NCI-H446 (cell line): ENCODE measurements around the gene FARP1.

ENCODE experiments used
- DNase-seq, 2 experiments: peaks; one replicate each; lab custom pipeline; 2025; lab: John Stamatoyannopoulos, UW

Gene FARP1

DNA sequence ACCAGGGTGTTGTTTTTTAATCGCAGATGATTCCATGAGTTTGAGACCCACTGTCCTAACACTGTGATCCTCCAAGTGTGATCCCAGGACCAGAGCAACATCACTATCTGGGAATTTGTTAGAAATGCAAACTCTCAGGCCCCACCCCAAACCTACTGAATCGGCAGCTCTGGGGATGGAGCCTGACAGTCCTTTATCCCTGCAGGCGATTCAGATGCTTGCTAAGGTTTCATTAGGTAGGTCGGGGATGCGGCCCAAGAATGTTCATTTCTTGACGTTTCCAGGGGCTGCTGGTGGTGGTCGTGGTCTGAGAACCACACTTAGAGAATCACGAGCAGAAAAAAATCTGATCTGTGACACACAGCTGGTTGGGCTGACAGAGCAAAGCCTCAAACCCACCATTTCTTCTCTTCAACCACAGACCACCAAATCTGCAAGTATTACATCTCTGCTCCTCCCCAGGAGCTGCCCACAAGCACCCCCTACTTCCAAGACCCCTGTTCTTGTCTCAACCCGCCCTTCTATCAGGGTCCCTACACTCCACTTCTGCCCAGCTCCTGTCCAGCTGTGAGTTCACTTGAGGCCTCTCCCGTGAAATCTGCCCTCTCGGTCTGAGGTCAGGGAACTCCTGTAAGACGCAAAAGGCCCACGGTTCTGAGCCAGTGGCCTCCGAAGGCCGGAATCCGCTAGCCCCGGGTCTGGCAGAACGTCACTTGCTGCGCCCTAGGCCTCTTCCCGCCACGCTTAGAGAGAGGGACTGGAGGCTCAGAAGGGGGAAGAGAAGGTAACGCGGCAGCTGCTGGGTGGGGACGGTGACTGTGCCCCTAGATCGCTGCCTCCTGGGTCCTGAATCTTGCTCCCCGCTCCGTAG is 1.1 kb upstream of the FARP1 start:
- no peak for DNase-seq

DNA sequence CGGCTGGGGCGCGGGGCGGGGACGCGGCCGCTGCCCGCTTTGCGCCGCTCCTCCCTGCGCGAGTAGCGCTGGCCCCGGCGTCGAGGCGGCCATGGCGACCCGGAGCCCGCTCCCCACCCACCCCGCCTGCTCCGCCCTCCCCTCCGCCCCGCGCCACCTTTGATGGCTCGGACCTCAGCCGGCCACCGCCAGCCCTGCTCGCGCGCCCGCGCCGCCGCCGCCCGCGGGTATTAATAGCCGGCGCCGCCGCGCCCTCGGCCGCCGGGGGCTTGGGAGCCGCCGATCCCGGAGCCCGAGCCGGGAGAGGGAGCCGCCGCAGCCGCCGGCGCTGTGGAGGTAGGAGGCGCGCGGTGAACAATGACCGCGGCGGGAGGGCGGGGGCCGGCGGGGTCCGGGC is 261 bp downstream of the FARP1 start:
- DNase-seq: no peak

DNA sequence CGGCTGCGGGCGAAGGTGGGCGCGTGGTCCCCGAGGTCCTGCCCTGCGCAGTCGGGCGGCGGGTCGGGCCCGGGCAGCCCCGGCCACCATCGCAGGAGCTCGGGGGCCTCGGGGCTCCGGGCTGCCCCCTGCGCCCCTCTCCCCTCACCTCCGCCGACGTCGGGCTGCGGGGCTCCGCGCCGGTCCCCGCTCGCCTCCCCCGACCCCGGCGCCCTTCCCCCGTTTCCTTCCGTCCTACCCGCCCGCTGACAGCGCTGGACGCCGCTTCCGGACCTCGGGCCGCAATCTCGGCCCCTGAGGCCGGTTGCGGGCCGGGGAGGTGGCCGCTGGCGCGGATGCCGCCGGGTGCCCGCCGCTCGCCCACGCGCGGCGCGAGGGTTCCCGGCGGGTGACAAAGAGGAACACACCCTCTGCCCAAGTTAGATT is 720 bp downstream of the FARP1 start:
- DNase-seq: no peak

DNA sequence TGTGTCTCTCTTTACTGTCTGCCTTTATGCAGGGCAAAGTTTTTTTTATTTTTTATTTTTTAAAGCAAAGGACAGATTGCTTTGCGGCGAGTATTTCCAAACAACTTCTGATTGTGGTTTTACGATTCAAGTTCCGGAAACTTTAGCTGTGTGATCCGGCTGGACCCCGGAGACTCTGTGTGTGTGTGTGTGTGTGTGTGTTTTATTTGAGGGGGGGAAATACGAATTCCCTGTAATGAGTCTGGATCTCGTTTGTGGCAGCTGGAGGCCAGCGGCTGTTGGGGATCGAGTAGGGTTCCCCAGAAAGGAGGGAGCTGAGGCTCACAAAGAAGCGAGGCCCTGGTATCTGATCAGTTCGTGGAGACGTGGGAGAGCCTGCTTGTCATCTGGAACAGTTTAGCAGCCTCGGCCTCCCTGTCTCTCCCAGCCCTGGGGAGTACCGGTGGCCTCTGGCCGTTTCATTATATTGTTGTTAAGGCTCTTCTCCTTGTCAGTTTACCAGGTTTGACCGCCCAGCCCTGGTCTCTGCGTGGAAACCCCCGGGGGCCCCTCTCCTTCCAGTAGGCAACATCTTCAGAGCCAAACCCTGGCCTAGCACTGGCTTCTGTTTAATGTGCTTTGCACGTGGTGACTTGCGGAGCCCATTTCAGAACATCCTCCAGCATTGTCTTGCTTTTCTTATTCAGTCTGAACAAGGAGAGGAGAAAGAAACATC is 1.3 kb downstream of the FARP1 start:
- no peak for DNase-seq

GRCh38 chr13:98144801-98145350 is 2.0 kb downstream of the FARP1 start:
- peak in 1 of 2 experiments; percentile 4 for DNase-seq

- no peak for DNase-seq
Measured at GRCh38 chr13:98147521-98147920, 4.6 kb downstream of the FARP1 start.

DNA sequence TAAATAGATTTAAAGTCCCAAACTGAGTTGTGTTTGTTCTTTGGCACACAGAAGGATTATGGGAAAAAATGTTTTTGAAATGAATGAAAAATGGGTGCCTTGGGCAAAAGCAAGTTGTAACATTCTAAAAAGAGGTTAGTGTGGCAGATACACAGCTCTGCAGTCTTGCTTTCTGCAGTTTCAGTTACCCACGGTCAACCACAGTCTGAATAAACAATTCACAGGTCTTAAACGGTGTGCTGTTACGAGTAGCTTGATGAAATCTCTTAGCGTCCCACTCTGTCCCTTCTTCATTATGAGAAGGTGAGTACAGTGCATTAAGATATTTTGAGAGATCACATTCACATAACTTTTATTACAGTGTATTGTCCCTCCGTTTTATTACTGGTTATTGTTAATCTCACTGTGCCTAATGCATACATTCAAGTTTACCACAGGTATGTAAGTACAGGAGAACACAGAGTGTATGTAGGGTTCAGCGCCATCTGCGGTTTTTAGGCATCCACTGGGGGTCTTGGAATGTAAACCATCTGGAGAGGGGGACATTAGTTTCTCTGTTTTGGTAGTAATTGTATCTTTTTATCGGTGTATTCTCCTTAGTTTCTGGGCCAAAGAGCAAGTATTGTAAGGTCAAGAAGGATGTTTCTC is 8.1 kb downstream of the FARP1 start:
- DNase-seq: no peak

DNA sequence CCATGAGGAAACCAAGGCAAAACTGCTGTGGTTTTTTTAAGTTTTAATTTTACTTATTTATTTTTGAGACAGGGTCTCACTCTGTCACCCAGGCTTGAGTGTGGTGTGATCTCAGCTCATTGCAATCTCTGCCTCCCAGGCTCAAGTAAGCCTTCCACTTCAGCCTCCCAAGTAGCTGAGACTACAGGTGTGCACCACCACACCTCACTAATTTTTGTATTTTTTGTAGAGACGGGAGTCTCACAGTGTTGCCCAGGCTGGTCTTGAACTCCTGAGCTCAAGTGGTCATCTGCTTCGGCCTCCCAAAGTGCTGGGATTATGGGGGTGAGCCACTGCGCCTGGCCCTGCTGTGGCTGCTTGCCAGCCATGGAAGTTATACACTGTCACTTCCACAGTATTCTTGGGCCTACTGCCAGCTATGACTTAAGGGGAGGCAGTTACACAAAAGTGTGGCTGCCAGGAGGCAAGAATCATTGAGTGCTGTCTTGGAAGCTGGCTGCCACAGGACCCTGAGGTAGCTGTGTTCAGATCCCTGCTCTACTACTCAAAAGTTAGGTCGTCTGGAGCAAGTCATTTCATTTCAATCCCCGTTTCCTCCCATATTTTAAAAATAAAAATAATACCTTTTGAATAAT is 12.7 kb downstream of the FARP1 start:
- DNase-seq: peak in 1 of 2 experiments; percentile 47

DNA sequence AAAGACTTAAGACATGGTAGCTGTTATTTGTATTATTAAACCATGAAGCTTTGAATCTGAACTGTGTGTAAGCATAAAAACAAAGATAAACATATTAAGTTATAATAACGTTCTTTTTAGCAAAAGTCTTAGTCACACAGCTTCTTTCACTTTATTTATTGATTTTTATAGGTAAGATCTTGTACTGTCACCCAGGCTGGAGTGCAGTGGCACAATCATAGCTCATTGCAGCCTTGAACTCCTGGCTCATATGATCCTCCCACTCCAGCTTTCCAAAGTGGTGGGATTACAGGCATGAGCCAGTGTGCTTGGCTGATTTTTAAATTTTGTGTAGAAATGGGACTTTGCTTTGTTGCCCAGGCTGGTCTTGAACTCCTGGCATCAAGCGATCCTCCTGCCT is 13.4 kb downstream of the FARP1 start:
- DNase-seq: no peak

GRCh38 chr13:98157188-98157587 is 14.3 kb downstream of the FARP1 start:
- DNase-seq: no peak

GRCh38 chr13:98157609-98158008 is 14.7 kb downstream of the FARP1 start:
- no peak for DNase-seq

GRCh38 chr13:98158172-98158899 is 15.4 kb downstream of the FARP1 start:
- no peak for DNase-seq

GRCh38 chr13:98162935-98163334 is 20.0 kb downstream of the FARP1 start:
- no peak for DNase-seq

- DNase-seq: no peak
Measured at GRCh38 chr13:98169331-98169730, 26.4 kb downstream of the FARP1 start.

GRCh38 chr13:98171900-98172589 is 29.2 kb downstream of the FARP1 start:
- DNase-seq: no peak

GRCh38 chr13:98172590-98173422 is 29.9 kb downstream of the FARP1 start:
- DNase-seq: peak in 1 of 2 experiments; percentile 9

GRCh38 chr13:98173431-98174152 is 30.7 kb downstream of the FARP1 start:
- DNase-seq: no peak

GRCh38 chr13:98174307-98174706 is 31.4 kb downstream of the FARP1 start:
- DNase-seq: no peak

- DNase-seq: no peak
Measured at GRCh38 chr13:98175043-98175442, 32.1 kb downstream of the FARP1 start.
